Measurements from ENCODE around the gene PPM1G. TPM values are rescaled to one million over a fixed set of nuclear protein-coding genes. Genes with fewer than 3 reads are reported as not detected.

Gene PPM1G
- polyA plus RNA-seq, 1 donor (not counting 4 experiments of a cell fraction or from before 2014, with no cell fraction given) = 55.5 TPM

- dilution Hi-C loops (cut with MboI; ENCODE audit: extremely low pct_ligation_motif_present, low sequenced_read_pairs) = no loop called here
- TF ChIP-seq EZH2 (IDR thresholded peaks at IDR 0.05; ENCODE audit: low read length) (no peak), CTCF (optimal IDR thresholded peaks at IDR 0.05 in 1 of 3, IDR thresholded peaks at IDR 0.05 in 1 of 3, conservative IDR thresholded peaks at IDR 0.05 in 1 of 3; ENCODE audit: extremely low read depth in 1 of 3, insufficient read depth in 2 of 3, low read length in 3 of 3) (no peak)
- Histone ChIP-seq H3K27me3 (ENCODE audit: control insufficient read depth, extremely low read depth, insufficient read depth, low read length) (no peaks in the 10 kb centered on the region), H3K9ac (ENCODE audit: control insufficient read depth, extremely low read depth, insufficient read depth, low read length) (no peak overlapping the region), H3K4me3 (ENCODE audit: control insufficient read depth in 2 of 3, extremely low read depth in 1 of 3, insufficient read depth in 2 of 3, low read depth in 1 of 3, low read length in 3 of 3) (no peak overlapping the region), H2AFZ (ENCODE audit: control insufficient read depth, low read length) (no peak overlapping the region), H3K4me1 (ENCODE audit: control insufficient read depth, extremely low read depth, insufficient read depth, low read length) (no peaks in the 10 kb centered on the region), H3K79me2 (ENCODE audit: control insufficient read depth, insufficient read depth, low read length) (peaks cover 98% of the 10 kb centered on the region), H3K36me3 (ENCODE audit: control insufficient read depth in 2 of 2, extremely low read depth in 1 of 2, insufficient read depth in 2 of 2, low read length in 2 of 2) (peaks cover 3 to 13% of the 10 kb centered on the region in 2 experiments), H3K9me3 (ENCODE audit: control insufficient read depth, low read depth, low read length) (no peaks in the 10 kb centered on the region), H3K9me1 (ENCODE audit: control insufficient read depth, extremely low read depth, insufficient read depth, low read length) (no peaks in the 10 kb centered on the region), H4K20me1 (ENCODE audit: control insufficient read depth, extremely low read depth, insufficient read depth, low read length) (peaks cover 6% of the 10 kb centered on the region), H3K4me2 (ENCODE audit: control insufficient read depth, extremely low read depth, insufficient read depth, low read depth, low read length) (no peak overlapping the region), H3K27ac (ENCODE audit: control insufficient read depth, insufficient read depth, low read length) (no peak overlapping the region)
- FAIRE-seq (no peak), DNase-seq (ENCODE audit: low read depth, low spot score) (no peak)
These were observed 8.8 kb downstream of the PPM1G start for GRCh38 chr2:27400348-27401135.

- Histone ChIP-seq H4K20me1 (ENCODE audit: control insufficient read depth, extremely low read depth, insufficient read depth, low read length) (peaks cover 6% of the 10 kb centered on the region), H3K4me3 (ENCODE audit: control insufficient read depth in 2 of 3, extremely low read depth in 1 of 3, insufficient read depth in 2 of 3, low read depth in 1 of 3, low read length in 3 of 3) (no peak overlapping the region), H3K9me1 (ENCODE audit: control insufficient read depth, extremely low read depth, insufficient read depth, low read length) (no peaks in the 10 kb centered on the region), H3K79me2 (ENCODE audit: control insufficient read depth, insufficient read depth, low read length) (peaks cover 95% of the 10 kb centered on the region), H3K4me2 (ENCODE audit: control insufficient read depth, extremely low read depth, insufficient read depth, low read depth, low read length) (no peak overlapping the region), H3K27me3 (ENCODE audit: control insufficient read depth, extremely low read depth, insufficient read depth, low read length) (no peaks in the 10 kb centered on the region), H3K4me1 (ENCODE audit: control insufficient read depth, extremely low read depth, insufficient read depth, low read length) (no peaks in the 10 kb centered on the region), H3K36me3 (ENCODE audit: control insufficient read depth in 2 of 2, extremely low read depth in 1 of 2, insufficient read depth in 2 of 2, low read length in 2 of 2) (peaks cover 3 to 13% of the 10 kb centered on the region in 2 experiments), H3K9me3 (ENCODE audit: control insufficient read depth, low read depth, low read length) (no peaks in the 10 kb centered on the region), H3K9ac (ENCODE audit: control insufficient read depth, extremely low read depth, insufficient read depth, low read length) (no peak overlapping the region), H3K27ac (ENCODE audit: control insufficient read depth, insufficient read depth, low read length) (no peak overlapping the region), H2AFZ (ENCODE audit: control insufficient read depth, low read length) (no peak overlapping the region)
- dilution Hi-C loops (cut with MboI; ENCODE audit: extremely low pct_ligation_motif_present, low sequenced_read_pairs) = no loop called here
- FAIRE-seq = no peak
- TF ChIP-seq CTCF (optimal IDR thresholded peaks at IDR 0.05 in 1 of 3, IDR thresholded peaks at IDR 0.05 in 1 of 3, conservative IDR thresholded peaks at IDR 0.05 in 1 of 3; ENCODE audit: extremely low read depth in 1 of 3, insufficient read depth in 2 of 3, low read length in 3 of 3) = no peak
- TF ChIP-seq EZH2 (IDR thresholded peaks at IDR 0.05; ENCODE audit: low read length) = no peak
- no peak for DNase-seq (ENCODE audit: low read depth, low spot score)
These were observed 10.4 kb downstream of the PPM1G start for GRCh38 chr2:27398962-27399361.

Measured in keratinocyte (primary cell).